Neuronal stem cell (in vitro differentiated cells): ENCODE measurements around the gene SMAD7.

Experiments
- DNase-seq: peaks from one replicate; pipeline ENCODE4 v3.0.0-alpha.2; 2013; ENCODE audit warnings: low spot score
- H2AFZ ChIP-seq: one replicate; pipeline ENCODE4 v1.6.1; 2013; ENCODE audit warnings: mild to moderate bottlenecking, low read length, inconsistent platforms
- H2AK5ac ChIP-seq: 2 replicates; pipeline ENCODE4 v1.6.1; 2013; ENCODE audit warnings: low read depth, mild to moderate bottlenecking, inconsistent platforms, low read length, moderate library complexity, mixed read lengths
- H2BK120ac ChIP-seq: 2 replicates; pipeline ENCODE4 v1.6.1; 2013; ENCODE audit warnings: low read depth, mild to moderate bottlenecking, inconsistent platforms, low read length, moderate library complexity, mixed read lengths
- H2BK12ac ChIP-seq: one replicate; pipeline ENCODE4 v1.6.1; 2013; ENCODE audit warnings: low read length, inconsistent platforms
- H2BK15ac ChIP-seq: 2 replicates; pipeline ENCODE4 v1.6.1; 2013; ENCODE audit warnings: mild to moderate bottlenecking, low read length, inconsistent platforms, mixed read lengths
- H2BK5ac ChIP-seq: one replicate; pipeline ENCODE4 v1.6.1; 2013; ENCODE audit warnings: inconsistent platforms, mild to moderate bottlenecking, low read length, moderate library complexity
- H3K14ac ChIP-seq: one replicate; pipeline ENCODE4 v1.6.1; 2013; ENCODE audit warnings: low read length, inconsistent platforms
- H3K18ac ChIP-seq: 2 replicates; pipeline ENCODE4 v1.6.1; 2013; ENCODE audit warnings: low read length, inconsistent platforms
- H3K23ac ChIP-seq: 2 replicates; pipeline ENCODE4 v1.6.1; 2013; ENCODE audit warnings: low read depth, mild to moderate bottlenecking, mixed read lengths, low read length, inconsistent platforms; ENCODE audit not compliant: poor library complexity
- H3K27ac ChIP-seq: replicated peaks from 3 replicates; pipeline ENCODE4 v1.5.1; 2013; ENCODE audit warnings: low read length, inconsistent platforms
- H3K27me3 ChIP-seq, 3 experiments: 2 replicates each; pipeline ENCODE4 v1.6.1; 2013; ENCODE audit warnings: low read length in 3 of 3, mild to moderate bottlenecking in 2 of 3, inconsistent platforms in 1 of 3, low read depth in 1 of 3, mixed read lengths in 1 of 3, moderate library complexity in 1 of 3; ENCODE audit not compliant: control insufficient read depth in 3 of 3, insufficient read depth in 3 of 3
- H3K36me3 ChIP-seq, 2 donors: replicated peaks in 1 of 2; 2 replicates each; pipeline ENCODE4 v1.6.1; 2013; ENCODE audit warnings: low read length in 2 of 2; ENCODE audit not compliant: control insufficient read depth in 2 of 2, insufficient read depth in 2 of 2
- H3K4ac ChIP-seq: 2 replicates; pipeline ENCODE4 v1.6.1; 2013; ENCODE audit warnings: inconsistent platforms, mild to moderate bottlenecking, low read length, moderate library complexity
- H3K4me1 ChIP-seq, 2 donors: 1 replicate in 1 of 2; 2 replicates in 1 of 2; pipeline ENCODE4 v1.6.1; 2013; ENCODE audit warnings: low read length in 2 of 2, low read depth in 1 of 2; ENCODE audit not compliant: control insufficient read depth in 2 of 2, insufficient read depth in 1 of 2
- H3K4me2 ChIP-seq: one replicate; pipeline ENCODE4 v1.6.1; 2013; ENCODE audit warnings: mild to moderate bottlenecking, low read length, inconsistent platforms; ENCODE audit not compliant: insufficient read depth, poor library complexity, severe bottlenecking
- H3K4me3 ChIP-seq, 2 donors: 2 replicates each; pipeline ENCODE4 v1.5.1; 2013; ENCODE audit warnings: low read length in 2 of 2, mild to moderate bottlenecking in 2 of 2, inconsistent platforms in 1 of 2, moderate library complexity in 1 of 2
- H3K79me1 ChIP-seq: one replicate; pipeline ENCODE4 v1.6.1; 2013; ENCODE audit warnings: low read depth, mild to moderate bottlenecking, inconsistent platforms, low read length, moderate library complexity
- H3K9ac ChIP-seq: one replicate; pipeline ENCODE4 v1.6.1; 2013; ENCODE audit warnings: mild to moderate bottlenecking, low read depth, low read length, inconsistent platforms; ENCODE audit not compliant: poor library complexity
- H3K9me3 ChIP-seq, 2 donors: replicated peaks in 1 of 2; 2 replicates each; pipeline versions ENCODE3 to v1.6.1; 2013; ENCODE audit warnings: low read length in 2 of 2, mild to moderate bottlenecking in 2 of 2, inconsistent platforms in 1 of 2, low read depth in 1 of 2, mixed read lengths in 1 of 2, moderate library complexity in 1 of 2; ENCODE audit not compliant: control insufficient read depth in 2 of 2, insufficient read depth in 1 of 2
- H4K8ac ChIP-seq: one replicate; pipeline ENCODE4 v1.6.1; 2013; ENCODE audit warnings: low read depth, mild to moderate bottlenecking, inconsistent platforms, low read length, moderate library complexity
- H4K91ac ChIP-seq: one replicate; pipeline ENCODE4 v1.6.1; 2013; ENCODE audit warnings: low read length, low read depth, mild to moderate bottlenecking, inconsistent platforms; ENCODE audit not compliant: poor library complexity
- WGBS, 2 donors: extraction: QIAGEN DNeasy Blood & Tissue Kit; methylation state at CpG; one replicate each; pipeline ENCODE4 v1.1.7; 2013; ENCODE audit warnings: missing lambda C conversion rate in 2 of 2, mixed read lengths in 1 of 2; ENCODE audit not compliant: insufficient read length in 2 of 2, insufficient replicate concordance in 1 of 2; ENCODE audit errors: extremely low coverage in 2 of 2; 5-methylcytosine and 5-hydroxymethylcytosine counted together

SMAD7 gene

GRCh38 chr18:48887905-48888772 lies 62.6 kb downstream of the SMAD7 start:
- peak overlapping the region; percentile 49 for H2AK5ac ChIP-seq
- DNase-seq, result no peak
- no peak overlapping the region for H3K4me2 ChIP-seq
- H3K4me3 ChIP-seq, result no peak overlapping the region
- no peak overlapping the region for H2AFZ ChIP-seq
- peaks cover 20 to 23% of the 10 kb centered on the region in 2 donors for H3K4me1 ChIP-seq
- H3K36me3 ChIP-seq, result no peaks in the 10 kb centered on the region
- H3K27me3 ChIP-seq, result peaks cover 0 to 20% (median 0%) of the 10 kb centered on the region in 3 experiments
- no peak overlapping the region for H3K9ac ChIP-seq
- H3K79me1 ChIP-seq, result no peaks in the 10 kb centered on the region
- H4K91ac ChIP-seq, result no peak overlapping the region
- no peak overlapping the region for H3K14ac ChIP-seq
- H3K18ac ChIP-seq, result peak overlapping the region; percentile 39
- H3K9me3 ChIP-seq, result no peaks in the 10 kb centered on the region
- peak overlapping the region; percentile 35 for H2BK5ac ChIP-seq
- no CpG with 5 or more reads among the region's 18 CpGs for WGBS, 2 donors
- no peak overlapping the region for H3K4ac ChIP-seq
- no peak overlapping the region for H2BK15ac ChIP-seq
- H3K23ac ChIP-seq, result no peak overlapping the region
- no peak overlapping the region for H4K8ac ChIP-seq
- H2BK12ac ChIP-seq, result no peak overlapping the region
- no peak overlapping the region for H3K27ac ChIP-seq
- H2BK120ac ChIP-seq, result no peak overlapping the region

GRCh38 chr18:48887294-48887904 lies 63.4 kb downstream of the SMAD7 start:
- no peak overlapping the region for H2BK120ac ChIP-seq
- H4K91ac ChIP-seq, result no peak overlapping the region
- peak overlapping the region; percentile 5 for H2AK5ac ChIP-seq
- no peaks in the 10 kb centered on the region for H3K79me1 ChIP-seq
- H2BK15ac ChIP-seq, result no peak overlapping the region
- no peak overlapping the region for H4K8ac ChIP-seq
- peak overlapping the region; percentile 53 for H3K18ac ChIP-seq
- WGBS, 2 donors, result no CpG with 5 or more reads among the region's 12 CpGs
- H3K27ac ChIP-seq, result no peak overlapping the region
- DNase-seq, result no peak
- H3K23ac ChIP-seq, result no peak overlapping the region
- no peak overlapping the region for H3K14ac ChIP-seq
- H2BK12ac ChIP-seq, result peak overlapping the region; percentile 30
- no peak overlapping the region for H3K9ac ChIP-seq
- H3K9me3 ChIP-seq, result no peaks in the 10 kb centered on the region
- H3K4me3 ChIP-seq, result no peak overlapping the region
- peak overlapping the region; percentile 35 for H2BK5ac ChIP-seq
- H3K36me3 ChIP-seq, result no peaks in the 10 kb centered on the region
- peak overlapping the region; percentile 27 for H3K4ac ChIP-seq
- H3K27me3 ChIP-seq, result peaks cover 0 to 19% (median 0%) of the 10 kb centered on the region in 3 experiments
- H3K4me2 ChIP-seq, result no peak overlapping the region
- H2AFZ ChIP-seq, result no peak overlapping the region
- peaks cover 20 to 23% of the 10 kb centered on the region in 2 donors for H3K4me1 ChIP-seq

DNA sequence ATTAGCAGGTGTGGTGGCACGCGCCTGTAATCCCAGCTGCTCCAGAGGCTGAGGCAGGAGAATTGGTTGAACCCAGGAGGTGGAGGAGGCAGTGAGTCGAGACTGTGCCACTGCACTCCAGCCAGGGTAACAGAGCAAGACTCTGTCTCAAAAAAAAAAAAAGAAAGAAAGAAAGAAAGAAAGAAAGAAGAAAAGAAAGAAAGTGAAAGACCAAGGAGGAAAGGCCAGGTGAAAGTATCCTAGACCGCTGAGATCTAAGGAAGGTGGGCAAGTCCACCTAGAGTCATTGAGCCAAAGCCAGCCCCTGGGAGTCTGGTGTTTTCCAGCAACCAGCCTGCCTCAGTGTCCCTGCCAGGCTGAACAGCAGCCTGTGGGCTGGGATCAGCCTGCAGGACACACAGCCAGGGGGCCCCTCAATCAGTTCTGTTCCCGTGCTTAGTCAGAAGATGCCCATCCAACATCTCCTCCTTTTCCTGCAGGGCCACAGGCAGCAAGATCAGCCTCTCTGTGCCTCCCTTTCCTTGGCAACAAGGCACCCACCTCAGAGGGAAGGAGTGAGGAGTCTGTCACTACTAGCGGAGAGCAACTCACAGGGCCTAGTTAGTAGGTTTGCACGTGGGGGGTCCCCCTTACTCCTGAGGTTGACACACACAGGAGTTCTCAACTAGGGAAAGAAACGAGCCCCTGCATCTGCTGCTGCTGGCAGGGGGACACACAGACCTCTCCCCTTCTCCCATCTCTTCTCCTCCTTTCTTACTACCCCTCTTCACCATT lies 64.1 kb downstream of the SMAD7 start:
- peak overlapping the region; percentile 78 for H3K18ac ChIP-seq

More for the DNA sequence above, 64.1 kb downstream of the SMAD7 start:
- Histone ChIP-seq H3K23ac (no peak overlapping the region), H2AK5ac (peak overlapping the region; percentile 53), H2BK5ac (no peak overlapping the region), H3K9me3 (no peaks in the 10 kb centered on the region), H3K9ac (no peak overlapping the region), H2BK120ac (no peak overlapping the region), H3K14ac (no peak overlapping the region), H4K91ac (no peak overlapping the region), H3K27me3 (peaks cover 0 to 18% (median 0%) of the 10 kb centered on the region in 3 experiments), H2AFZ (no peak overlapping the region), H4K8ac (no peak overlapping the region), H3K36me3 (no peaks in the 10 kb centered on the region), H3K4me3 (no peak overlapping the region), H2BK12ac (no peak overlapping the region), H3K4me2 (no peak overlapping the region), H3K4me1 (peaks cover 20 to 23% of the 10 kb centered on the region in 2 donors), H3K79me1 (no peaks in the 10 kb centered on the region), H3K27ac (no peak overlapping the region), H3K4ac (no peak overlapping the region), H2BK15ac (no peak overlapping the region)
- WGBS, 2 donors, result no CpG with 5 or more reads among the region's 8 CpGs
- no peak for DNase-seq
